ENCODE measurements around the gene GNB1. TPM values are rescaled to one million over a fixed set of nuclear protein-coding genes. Genes with fewer than 3 reads are reported as not detected.

Gene GNB1
- total and polyA plus RNA-seq, 2 of the 4 experiments (the other 2 are of a cell fraction): 73.5 to 371 TPM

DNA sequence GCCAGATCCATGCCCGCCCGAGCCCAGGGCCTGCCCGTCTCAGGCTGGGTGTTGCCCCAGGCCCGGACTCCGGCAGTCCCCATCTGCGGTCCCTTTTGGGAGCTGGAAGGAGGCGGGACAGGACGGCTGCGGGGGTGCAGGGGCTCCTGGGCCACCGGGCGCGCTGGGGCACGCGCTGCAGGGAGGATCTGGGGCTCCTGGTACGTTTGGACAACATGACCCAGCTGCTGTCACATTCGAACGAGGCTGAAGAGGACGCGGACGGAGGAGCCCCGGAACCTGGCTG lies 17.6 kb upstream of the GNB1 start:
- TF ChIP-seq RCOR1 (IDR thresholded peaks at IDR 0.05; ENCODE audit: insufficient replicate concordance, low read length) (no peak), POLR2A (IDR thresholded peaks at IDR 0.05; ENCODE audit: low read depth, low read length) (no peak), SMC3 (IDR thresholded peaks at IDR 0.05; ENCODE audit: low read depth, low read length) (no peak), MXI1 (IDR thresholded peaks at IDR 0.05; ENCODE audit: borderline replicate concordance, low read depth, low read length) (no peak), CHD1 (IDR thresholded peaks at IDR 0.05; ENCODE audit: low read depth, low read length) (no peak), RFX5 (IDR thresholded peaks at IDR 0.05; ENCODE audit: low read depth, low read length) (no peak), NFE2L2 (IDR thresholded peaks at IDR 0.05; ENCODE audit: low read depth, low read length) (no peak)
- TF ChIP-seq, protein P1, sequence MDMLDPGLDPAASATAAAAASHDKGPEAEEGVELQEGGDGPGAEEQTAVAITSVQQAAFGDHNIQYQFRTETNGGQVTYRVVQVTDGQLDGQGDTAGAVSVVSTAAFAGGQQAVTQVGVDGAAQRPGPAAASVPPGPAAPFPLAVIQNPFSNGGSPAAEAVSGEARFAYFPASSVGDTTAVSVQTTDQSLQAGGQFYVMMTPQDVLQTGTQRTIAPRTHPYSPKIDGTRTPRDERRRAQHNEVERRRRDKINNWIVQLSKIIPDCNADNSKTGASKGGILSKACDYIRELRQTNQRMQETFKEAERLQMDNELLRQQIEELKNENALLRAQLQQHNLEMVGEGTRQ (IDR thresholded peaks at IDR 0.05; ENCODE audit: low read depth, low read length): no peak
- TF ChIP-seq, protein P2, sequence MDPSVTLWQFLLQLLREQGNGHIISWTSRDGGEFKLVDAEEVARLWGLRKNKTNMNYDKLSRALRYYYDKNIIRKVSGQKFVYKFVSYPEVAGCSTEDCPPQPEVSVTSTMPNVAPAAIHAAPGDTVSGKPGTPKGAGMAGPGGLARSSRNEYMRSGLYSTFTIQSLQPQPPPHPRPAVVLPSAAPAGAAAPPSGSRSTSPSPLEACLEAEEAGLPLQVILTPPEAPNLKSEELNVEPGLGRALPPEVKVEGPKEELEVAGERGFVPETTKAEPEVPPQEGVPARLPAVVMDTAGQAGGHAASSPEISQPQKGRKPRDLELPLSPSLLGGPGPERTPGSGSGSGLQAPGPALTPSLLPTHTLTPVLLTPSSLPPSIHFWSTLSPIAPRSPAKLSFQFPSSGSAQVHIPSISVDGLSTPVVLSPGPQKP (IDR thresholded peaks at IDR 0.05; ENCODE audit: borderline replicate concordance, low read depth, low read length): no peak
- Histone ChIP-seq H3K4me1 (ENCODE audit: control insufficient read depth, insufficient read depth, low read length) (peaks cover 4% of the 10 kb centered on the region), H3K27me3 (ENCODE audit: control insufficient read depth, insufficient read depth, low read length) (no peaks in the 10 kb centered on the region), H3K14ac (replicated peaks; ENCODE audit: low read depth, low read length) (peak overlapping the region; percentile 92), H2BK20ac (ENCODE audit: low read depth, low read length) (no peak overlapping the region), H3K9ac (ENCODE audit: low read depth, low read length) (peak overlapping the region; percentile 68), H2AFZ (replicated peaks; ENCODE audit: low read length, poor library complexity) (peak overlapping the region; percentile 98), H2BK120ac (ENCODE audit: low read depth, low read length) (0 out of 2 replicates have a peak overlapping the region, but pooled peaks have one; percentile 26), H3K27ac (ENCODE audit: insufficient read depth, low read length) (peak overlapping the region; percentile 36), H3K4ac (ENCODE audit: low read depth, low read length) (peak overlapping the region; percentile 70), H2AK9ac (replicated peaks; ENCODE audit: low read depth, low read length, poor library complexity) (peak overlapping the region; percentile 86), H3K9me3 (ENCODE audit: control insufficient read depth, insufficient read depth, low read length) (no peaks in the 10 kb centered on the region), H3K9me1 (ENCODE audit: insufficient read depth, low read length) (peaks cover 2% of the 10 kb centered on the region; the same call in 1 of the 2 replicates), H3K79me1 (ENCODE audit: low read depth in 1 of 2, low read length in 2 of 2) (peaks cover 0 to 30% of the 10 kb centered on the region in 2 experiments; a peak in 2 of 4 replicates), H3K18ac (ENCODE audit: low read depth, low read length) (peak overlapping the region; percentile 32; the same call in 1 of the 2 replicates), H4K20me1 (ENCODE audit: insufficient read depth, low read length) (peaks cover 6% of the 10 kb centered on the region; the same call in 1 of the 2 replicates), H3K4me2 (ENCODE audit: low read depth, low read length) (peak overlapping the region; percentile 92), H2AK5ac (ENCODE audit: low read depth, low read length) (peak overlapping the region; percentile 83), H4K8ac (ENCODE audit: low read depth in 2 of 2, low read length in 2 of 2) (peak overlapping the region; percentile 62 to 96; a peak in 3 of 4 replicates), H3K36me3 (ENCODE audit: control insufficient read depth, insufficient read depth, low read length) (no peaks in the 10 kb centered on the region), H2BK5ac (ENCODE audit: low read depth, low read length, poor library complexity, severe bottlenecking) (peak overlapping the region; percentile 49), H3K23ac (ENCODE audit: low read depth, low read length) (peak overlapping the region; percentile 82; the same call in 1 of the 2 replicates), H4K91ac (ENCODE audit: insufficient read depth, low read depth, low read length) (peak overlapping the region; percentile 41; the same call in 1 of the 2 replicates), H3K56ac (ENCODE audit: extremely low read depth, insufficient read depth, low read length) (peak overlapping the region; percentile 19; the same call in 1 of the 2 replicates), H2BK15ac (ENCODE audit: low read depth, low read length) (no peak overlapping the region), H3K4me3 (ENCODE audit: insufficient read depth, low read depth, low read length) (peak overlapping the region; percentile 59), H4K5ac (ENCODE audit: low read depth, low read length) (no peak overlapping the region)
- 11% methylated on average over 21 of the region's 21 CpGs; no CpG with 5 or more reads in 1 of the 2 experiments for WGBS, 2 experiments (ENCODE audit: extremely low coverage in 2 of 2, insufficient read length in 1 of 2)
- ATAC-seq (ENCODE audit: low read depth): peak; percentile 14
- ChIA-PET POLR2A (ENCODE audit: unreplicated experiment) (interaction anchor here (0.6 kb wide), 1 partner anchor 22 kb away, joined by 7 read pairs; no protein-coding TSS in a partner anchor), CTCF (interaction anchor here (0.7 to 1.5 kb wide), 6 partner anchors 22 to 120 kb away, joined by 3 to 6 read pairs (median 3); no protein-coding TSS in a partner anchor)
- no peak for DNase-seq
- in situ Hi-C loops (cut with MboI; ENCODE audit: low sequenced_read_pairs) (loop anchor here (10.0 kb wide), 1 partner anchor 124 kb away; no protein-coding TSS in a partner anchor), dilution Hi-C loops (cut with HindIII; ENCODE audit: low sequenced_read_pairs, unreplicated experiment) (no loop called here), intact Hi-C loops (cut with micrococcal nuclease) (loop anchor here (10.0 kb wide), 1 partner anchor 334 kb away; the partner anchor contains the start of gene SSU72)
- no TSS peak for BruUV-seq (replicated peaks)

Measured in IMR-90 (cell line).